ENCODE results near the gene JAZF1.

Gene JAZF1

GRCh38 chr7:28199021-28199510 is 18.5 kb upstream of the JAZF1 start:
- DNase-seq (ENCODE audit: extremely low spot score): no peak
- CTCF ChIA-PET: no interaction called here
- POLR2A ChIA-PET: no interaction called here
- no peak for TF ChIP-seq CTCF (IDR thresholded peaks at IDR 0.05; ENCODE audit: control extremely low read depth, extremely low read depth, low read depth, missing control alignments)

- ChIA-PET POLR2A (no interaction called here), CTCF (interaction anchor here (0.9 kb wide), 1 partner anchor 14 kb away, joined by 3 read pairs; no protein-coding TSS in a partner anchor)
- no peak for TF ChIP-seq CTCF (IDR thresholded peaks at IDR 0.05; ENCODE audit: control extremely low read depth, extremely low read depth, low read depth, missing control alignments)
- no peak for DNase-seq (ENCODE audit: extremely low spot score)
Observed at GRCh38 chr7:28195910-28196620, 15.5 kb upstream of the JAZF1 start.

- no peak for DNase-seq (ENCODE audit: extremely low spot score)
- POLR2A ChIA-PET: no interaction called here
- TF ChIP-seq CTCF (IDR thresholded peaks at IDR 0.05; ENCODE audit: control extremely low read depth, extremely low read depth, low read depth, missing control alignments): no peak
- CTCF ChIA-PET: interaction anchor here (1.0 to 1.6 kb wide), 3 partner anchors 12 to 29 kb away, joined by 3 read pairs; no protein-coding TSS in a partner anchor
Observed at GRCh38 chr7:28192786-28193585, 12.4 kb upstream of the JAZF1 start.

GRCh38 chr7:28191751-28192150 is 11.2 kb upstream of the JAZF1 start:
- POLR2A ChIA-PET: no interaction called here
- DNase-seq (ENCODE audit: extremely low spot score): no peak
- no peak for TF ChIP-seq CTCF (IDR thresholded peaks at IDR 0.05; ENCODE audit: control extremely low read depth, extremely low read depth, low read depth, missing control alignments)
- CTCF ChIA-PET: interaction anchor here (1.0 to 1.6 kb wide), 4 partner anchors 11 to 130 kb away, joined by 3 read pairs; no protein-coding TSS in a partner anchor

DNA sequence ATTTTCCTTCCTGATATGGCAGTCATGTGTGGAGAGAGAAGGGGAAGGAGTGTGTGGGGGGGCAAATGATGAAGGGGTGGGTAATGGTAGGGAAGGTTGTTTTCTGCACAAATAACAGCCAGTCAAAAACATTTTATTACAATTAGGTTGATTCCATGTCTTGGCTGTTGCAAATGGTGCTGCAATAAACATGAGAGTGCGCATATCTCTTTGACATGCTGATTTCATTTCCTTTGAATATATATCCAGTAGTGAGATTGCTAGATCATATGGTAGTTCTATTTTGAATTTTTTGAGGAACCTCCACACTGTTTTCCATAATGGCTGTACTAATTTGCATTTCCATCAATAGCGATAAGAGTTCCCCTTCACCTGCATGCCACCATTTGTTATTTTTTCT is 10.6 kb upstream of the JAZF1 start:
- no peak for TF ChIP-seq CTCF (IDR thresholded peaks at IDR 0.05; ENCODE audit: control extremely low read depth, extremely low read depth, low read depth, missing control alignments)
- POLR2A ChIA-PET: no interaction called here
- CTCF ChIA-PET: interaction anchor here (1.4 kb wide), 1 partner anchor 129 kb away, joined by 3 read pairs; no protein-coding TSS in a partner anchor
- no peak for DNase-seq (ENCODE audit: extremely low spot score)

DNA sequence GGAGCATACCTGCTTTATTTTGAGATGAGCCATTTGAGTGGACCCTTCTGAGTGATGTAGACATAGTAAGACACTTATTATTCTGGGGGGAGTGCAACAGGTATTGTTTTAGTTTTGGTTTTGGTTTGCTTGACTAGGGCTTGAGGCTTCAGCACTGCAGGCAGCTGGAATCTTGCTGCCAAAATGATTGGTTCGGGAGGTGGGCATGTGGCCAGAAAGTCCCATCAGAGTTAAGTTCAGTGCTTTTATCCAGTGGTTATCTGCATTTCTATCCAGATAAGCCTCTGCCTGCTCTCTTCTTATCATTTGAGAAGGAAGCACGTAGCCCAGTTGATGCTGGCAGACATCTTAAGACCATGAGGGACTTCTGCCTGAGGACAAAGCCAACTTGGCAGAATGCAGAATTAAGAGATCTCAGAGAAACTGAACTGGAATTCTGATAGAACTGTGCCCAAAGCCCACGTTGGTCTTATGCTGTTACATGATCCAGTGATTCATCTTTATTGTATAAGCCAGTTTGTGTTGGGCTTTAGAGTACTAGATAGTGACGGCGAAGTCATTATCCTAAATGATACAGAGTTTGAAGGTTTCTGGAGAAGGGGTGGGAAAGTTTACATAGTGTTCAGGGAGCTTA is 9.6 kb upstream of the JAZF1 start:
- TF ChIP-seq CTCF (IDR thresholded peaks at IDR 0.05; ENCODE audit: control extremely low read depth, extremely low read depth, low read depth, missing control alignments): no peak
- DNase-seq (ENCODE audit: extremely low spot score): no peak
- POLR2A ChIA-PET: no interaction called here
- CTCF ChIA-PET: no interaction called here
